Epithelial cell of prostate (primary cell): Measurements from ENCODE around the gene ACOX1.

Experiments
- DNase-seq: peaks from one replicate; pipeline ENCODE4 v3.0.0-alpha.2; 2011; ENCODE audit warnings: low read depth, low spot score
- H3K27ac ChIP-seq: fragments of 450-650 bp; 2 replicates; pipeline ENCODE4 v1.5.1; 2017; ENCODE audit warnings: mild to moderate bottlenecking

Gene ACOX1

DNA sequence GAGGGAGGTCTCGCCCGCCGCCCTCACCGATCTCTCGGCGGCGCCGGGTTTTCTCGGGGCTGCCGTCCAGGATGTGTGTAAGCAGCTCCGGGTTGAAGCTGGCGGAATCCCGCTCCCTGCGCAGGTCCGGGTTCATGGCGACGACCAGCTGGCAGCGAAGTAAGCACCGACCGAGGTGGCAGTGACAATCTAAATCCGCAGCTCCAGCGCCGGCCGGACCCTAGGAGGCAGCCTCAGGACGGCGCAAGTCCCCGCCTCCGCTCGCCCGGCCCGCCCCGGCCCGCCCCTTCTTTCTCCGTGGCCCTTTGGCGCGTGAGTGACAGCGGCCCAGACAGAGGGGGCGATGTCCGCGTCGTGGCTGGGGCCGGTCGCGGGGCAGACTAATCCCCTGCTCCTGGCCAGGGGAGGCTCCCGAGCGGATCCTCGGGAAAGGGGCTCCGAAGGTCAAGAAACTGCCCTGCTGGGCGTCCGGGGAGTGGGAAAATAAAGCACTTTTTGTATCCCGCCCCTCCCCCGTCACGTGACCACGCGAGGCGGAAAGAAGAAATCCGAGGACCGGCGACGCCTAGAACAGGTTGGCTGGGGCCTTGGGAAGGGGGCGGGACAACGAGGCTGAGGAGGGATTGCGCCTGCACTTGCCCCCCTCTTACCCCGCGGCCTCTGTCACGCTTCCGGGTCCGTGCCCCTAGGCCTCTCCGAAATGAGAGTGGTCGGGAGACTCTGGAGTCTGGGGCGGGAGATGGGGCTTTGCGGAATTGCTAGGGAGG lies at the start of gene ACOX1, which contains the start of gene TEN1:
Gene ACOX1, minus strand, starts transcription at position 229 of the 767 bp plus-strand sequence. Its CDS starts 93 bp downstream, at position 136.
Gene TEN1, plus strand, starts transcription at position 303 of the 767 bp plus-strand sequence. CDS start 6,953 bp downstream, outside the sequence.
- DNase-seq: peak; percentile 68
- H3K27ac ChIP-seq: peak within 1 kb of the TSS; percentile 94

DNA sequence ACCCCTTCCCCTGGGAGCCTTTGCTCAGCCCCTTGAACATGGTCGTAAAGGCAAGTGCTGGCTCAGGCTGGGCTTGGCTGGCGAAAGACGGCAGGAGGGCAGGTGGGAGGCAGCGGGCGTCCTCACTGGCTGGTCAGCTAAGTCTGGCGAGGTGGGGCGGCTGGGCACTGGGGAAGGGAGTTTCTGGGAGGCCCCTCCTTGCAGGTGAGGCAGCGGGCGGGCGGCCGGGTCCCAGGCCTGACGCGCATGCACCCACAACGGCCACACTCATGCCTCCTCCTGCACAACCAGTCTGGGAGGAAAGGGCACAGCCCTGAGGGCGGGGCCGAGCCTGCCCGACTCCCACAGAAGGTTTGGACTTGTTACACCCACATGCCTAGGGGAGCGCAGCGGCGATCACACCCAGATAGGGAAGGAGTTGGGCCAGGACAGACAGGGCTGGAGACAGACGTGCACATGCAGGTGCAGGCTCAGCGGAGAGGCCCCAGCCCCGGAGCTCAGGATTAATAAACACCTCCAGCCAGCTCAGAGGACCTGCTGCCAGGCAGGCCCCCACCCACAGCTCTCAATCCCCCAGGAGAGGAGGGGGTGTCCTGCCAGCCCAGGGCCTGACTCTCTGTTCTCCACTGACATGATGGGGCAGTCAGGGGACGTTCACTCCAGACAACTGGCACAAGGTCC lies 48.3 kb upstream of the ACOX1 start, which contains the start of gene EVPL:
Gene EVPL, minus strand, starts transcription at position 148 of the 681 bp plus-strand sequence. Its CDS starts 108 bp downstream, at position 40.
- DNase-seq: peak; percentile 82
- peak within 1 kb of the TSS; percentile 55 for H3K27ac ChIP-seq

DNA sequence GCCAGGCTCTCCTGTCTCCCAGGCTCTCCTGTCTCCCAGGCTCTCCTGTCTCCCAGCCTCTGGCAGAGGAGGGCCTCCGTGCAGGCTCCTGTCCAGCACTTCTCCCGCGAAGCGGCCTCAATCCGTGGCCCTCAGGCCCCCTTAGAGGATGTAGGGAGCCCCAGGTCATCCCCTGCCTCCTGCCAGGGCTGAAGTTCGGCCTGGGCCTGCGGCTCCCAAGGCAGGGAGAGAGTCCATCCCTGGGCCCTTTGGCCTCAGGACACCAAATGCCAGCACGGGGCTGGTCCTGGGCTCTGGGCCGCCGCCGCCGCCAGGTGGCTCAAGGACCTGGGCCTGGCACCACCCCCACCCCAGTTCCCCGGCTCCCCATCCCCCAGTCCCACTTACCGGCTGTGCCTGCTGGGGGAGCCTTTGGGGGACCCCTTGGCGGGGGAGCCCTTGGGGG lies 47.8 kb upstream of the ACOX1 start:
- peak overlapping the region; percentile 55 for H3K27ac ChIP-seq
- DNase-seq: no peak

DNA sequence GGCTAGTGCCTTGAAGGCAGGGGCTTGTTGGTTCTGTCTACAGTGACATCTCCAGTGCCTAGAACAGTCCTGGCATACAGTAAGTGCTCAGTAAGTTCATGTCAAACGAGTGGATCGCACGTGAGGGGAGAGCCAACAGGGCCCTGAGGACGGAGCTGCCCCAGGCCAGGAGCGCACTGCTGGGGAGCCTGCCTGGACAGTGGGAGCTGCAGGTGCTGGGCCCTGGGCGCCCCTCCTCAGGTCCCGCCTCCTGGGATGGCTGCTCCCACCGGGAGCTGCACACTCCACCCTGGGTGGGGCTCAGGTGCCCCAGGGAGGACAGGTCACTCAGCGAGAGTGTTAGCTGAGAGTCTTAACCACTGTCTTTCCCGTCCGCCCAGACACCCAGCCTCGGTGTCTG lies 46.3 kb upstream of the ACOX1 start:
- H3K27ac ChIP-seq: no peak overlapping the region

DNA sequence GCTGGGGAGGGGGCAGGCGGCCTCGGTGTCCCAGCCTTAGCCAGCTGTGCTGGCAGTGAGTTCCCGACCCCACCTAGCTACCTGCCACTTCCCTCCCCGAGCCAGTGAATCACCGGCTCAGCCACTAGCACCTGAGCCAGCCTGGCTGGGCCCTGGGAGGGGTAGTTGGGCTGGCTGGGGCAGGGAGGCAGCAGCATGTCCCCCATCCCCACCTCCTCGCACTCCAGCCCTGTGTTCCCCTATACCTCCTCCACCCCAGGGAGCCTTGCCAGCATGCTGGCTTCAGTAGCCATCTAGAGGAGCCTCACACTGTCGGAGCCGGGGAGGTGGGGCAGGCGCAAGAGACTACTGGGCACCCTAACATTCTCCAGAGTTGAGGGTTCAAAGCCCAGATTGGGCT lies 45.4 kb upstream of the ACOX1 start:
- H3K27ac ChIP-seq: no peak overlapping the region
- no peak for DNase-seq

More for the DNA sequence above, 46.3 kb upstream of the ACOX1 start:
- no peak for DNase-seq

DNA sequence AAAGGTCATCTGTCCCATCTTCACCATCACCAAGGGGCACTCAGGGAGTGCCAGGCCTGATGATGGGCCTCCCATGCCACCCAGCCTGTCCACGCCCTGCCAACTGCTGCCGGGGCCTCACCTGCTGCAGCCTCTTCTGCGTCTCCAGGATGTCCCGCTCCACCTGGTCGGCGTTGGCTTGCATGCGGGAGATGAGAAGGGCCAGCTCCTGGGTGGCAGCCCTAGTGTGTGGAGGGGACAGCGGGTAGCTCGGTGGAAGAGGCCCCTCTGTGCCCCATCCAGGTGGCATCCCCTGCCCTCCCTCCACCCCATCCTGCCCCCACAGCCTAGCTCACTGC lies 44.9 kb upstream of the ACOX1 start:
- no peak overlapping the region for H3K27ac ChIP-seq
- no peak for DNase-seq

DNA sequence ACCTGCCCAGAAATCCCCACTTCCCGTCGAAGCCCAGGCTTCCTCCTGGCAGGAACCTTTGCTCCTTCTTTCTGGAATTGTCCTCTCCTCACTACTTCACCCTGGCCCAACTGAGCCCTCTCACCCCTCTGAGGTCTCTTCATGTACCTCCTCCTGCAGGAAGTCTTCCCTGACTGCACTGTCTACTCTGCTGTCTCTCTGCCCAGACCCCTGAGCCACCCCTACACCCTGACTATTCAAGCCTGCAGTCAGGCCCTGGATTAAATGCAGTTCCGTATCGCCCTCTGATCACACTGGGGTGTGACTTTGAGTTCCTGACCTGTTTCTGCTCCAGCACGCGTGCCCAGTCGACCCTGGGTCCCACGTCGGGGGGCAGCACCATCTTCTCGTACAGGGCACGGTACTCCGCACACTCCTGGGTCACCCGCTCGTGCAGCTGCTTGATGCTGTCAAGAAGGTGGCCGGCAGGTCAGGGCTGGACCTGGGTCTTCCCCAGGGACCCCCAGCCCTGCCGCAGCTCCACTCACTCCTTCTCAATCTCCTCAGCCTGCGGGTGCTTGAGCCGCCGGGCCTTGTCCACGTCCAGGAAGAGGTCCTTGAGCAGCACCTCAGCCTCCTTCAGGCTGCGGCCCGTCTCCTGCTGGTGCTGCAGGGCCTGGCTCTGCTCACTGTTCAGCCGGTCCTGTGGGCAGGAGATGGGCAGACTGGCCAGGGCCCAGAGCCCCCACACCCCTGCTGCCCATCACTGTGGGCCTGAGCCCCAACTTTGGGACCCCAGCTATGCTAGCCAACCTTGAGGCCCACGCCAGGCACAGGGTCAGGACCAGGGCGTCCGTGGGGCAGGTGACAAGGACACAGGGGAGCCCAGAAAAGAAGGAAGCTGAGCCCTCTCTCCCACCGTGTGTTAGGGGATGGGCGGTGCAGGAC lies 44.3 kb upstream of the ACOX1 start:
- DNase-seq: no peak
- H3K27ac ChIP-seq: no peak overlapping the region

DNA sequence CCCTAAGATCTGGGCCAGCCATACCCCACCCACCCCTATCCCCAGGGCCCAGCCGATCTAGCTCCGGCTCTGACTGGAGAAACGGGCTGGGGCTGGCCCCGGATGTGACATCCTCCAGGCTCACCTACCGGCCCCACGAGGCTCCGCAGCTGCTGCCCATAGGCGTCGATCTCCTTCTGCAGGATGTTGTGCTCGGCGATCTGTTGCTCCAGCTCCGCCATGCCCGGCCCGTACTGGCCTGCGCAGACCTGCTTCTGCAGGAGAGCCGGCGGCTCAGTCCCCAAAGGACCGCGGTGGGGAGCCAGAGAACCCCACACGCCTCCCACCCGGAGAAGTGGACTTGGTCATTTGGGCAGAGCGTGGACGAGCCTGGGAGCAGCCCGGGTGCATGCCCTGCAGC lies 43.3 kb upstream of the ACOX1 start:
- no peak overlapping the region for H3K27ac ChIP-seq
- no peak for DNase-seq

DNA sequence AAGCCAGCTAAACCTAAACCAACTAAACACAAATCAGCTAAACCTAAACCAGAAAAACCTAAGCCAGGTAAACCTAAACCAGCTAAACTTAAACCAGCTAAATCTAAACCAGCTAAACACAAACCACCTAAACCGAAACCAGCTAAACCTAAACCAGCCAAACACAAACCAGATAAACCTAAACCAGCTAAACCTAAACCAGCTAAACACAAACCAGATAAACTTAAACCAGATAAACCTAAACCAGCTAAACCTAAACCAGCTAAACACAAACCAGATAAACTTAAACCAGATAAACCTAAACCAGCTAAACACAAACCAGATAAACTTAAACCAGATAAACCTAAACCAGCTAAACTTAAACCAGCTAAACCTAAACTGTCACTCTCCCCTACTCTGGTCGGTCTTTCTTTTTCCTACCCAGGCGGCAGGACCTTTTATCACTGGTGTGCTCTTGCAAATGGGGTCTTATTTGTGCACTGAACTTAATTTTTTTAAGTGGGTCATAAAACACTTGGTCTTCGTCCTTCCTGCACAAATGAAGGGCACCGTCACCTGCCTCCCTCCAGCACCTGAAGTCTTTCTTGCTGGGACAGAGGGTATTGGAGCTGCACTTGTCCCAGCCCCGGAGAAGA lies 41.0 kb upstream of the ACOX1 start:
- no peak overlapping the region for H3K27ac ChIP-seq
- DNase-seq: no peak

DNA sequence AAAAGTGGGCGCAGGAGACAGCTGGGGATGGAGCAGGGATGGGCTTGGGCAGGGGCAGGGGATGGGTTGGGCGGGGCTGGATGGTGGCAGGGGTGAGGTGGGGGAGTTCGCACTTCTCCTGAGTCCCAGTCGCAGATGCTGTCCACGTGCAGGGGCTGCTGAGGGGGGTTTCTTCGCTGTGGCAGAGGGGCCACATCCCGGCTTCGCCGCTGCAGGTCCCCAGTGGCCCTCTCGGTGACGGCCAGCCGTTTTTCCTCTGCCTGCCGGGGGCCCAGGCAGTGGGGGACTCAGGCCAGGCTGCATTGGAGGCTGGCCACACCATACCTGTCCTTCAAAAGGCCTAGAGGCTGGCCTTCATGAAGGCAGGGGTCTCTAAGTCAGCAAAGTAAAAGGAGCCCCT lies 39.8 kb upstream of the ACOX1 start:
- no peak for DNase-seq
- no peak overlapping the region for H3K27ac ChIP-seq

DNA sequence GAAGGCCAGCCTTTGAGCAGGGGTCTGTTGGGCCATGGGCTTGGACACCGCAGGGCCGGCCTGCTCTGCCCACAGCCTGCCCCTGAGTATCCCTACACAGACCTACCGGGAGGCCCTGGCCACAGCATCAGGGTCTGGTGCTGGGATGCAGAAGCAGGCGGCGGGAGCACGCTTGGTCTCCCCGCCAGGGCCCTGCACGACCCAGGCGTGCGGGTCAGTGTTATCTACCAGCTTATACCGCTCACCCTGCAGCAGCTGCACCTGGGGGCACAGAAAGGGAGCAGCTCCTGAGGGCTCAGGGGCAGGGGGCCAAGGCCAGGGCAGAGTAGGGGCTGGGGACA lies 39.3 kb upstream of the ACOX1 start:
- no peak overlapping the region for H3K27ac ChIP-seq
- no peak for DNase-seq

DNA sequence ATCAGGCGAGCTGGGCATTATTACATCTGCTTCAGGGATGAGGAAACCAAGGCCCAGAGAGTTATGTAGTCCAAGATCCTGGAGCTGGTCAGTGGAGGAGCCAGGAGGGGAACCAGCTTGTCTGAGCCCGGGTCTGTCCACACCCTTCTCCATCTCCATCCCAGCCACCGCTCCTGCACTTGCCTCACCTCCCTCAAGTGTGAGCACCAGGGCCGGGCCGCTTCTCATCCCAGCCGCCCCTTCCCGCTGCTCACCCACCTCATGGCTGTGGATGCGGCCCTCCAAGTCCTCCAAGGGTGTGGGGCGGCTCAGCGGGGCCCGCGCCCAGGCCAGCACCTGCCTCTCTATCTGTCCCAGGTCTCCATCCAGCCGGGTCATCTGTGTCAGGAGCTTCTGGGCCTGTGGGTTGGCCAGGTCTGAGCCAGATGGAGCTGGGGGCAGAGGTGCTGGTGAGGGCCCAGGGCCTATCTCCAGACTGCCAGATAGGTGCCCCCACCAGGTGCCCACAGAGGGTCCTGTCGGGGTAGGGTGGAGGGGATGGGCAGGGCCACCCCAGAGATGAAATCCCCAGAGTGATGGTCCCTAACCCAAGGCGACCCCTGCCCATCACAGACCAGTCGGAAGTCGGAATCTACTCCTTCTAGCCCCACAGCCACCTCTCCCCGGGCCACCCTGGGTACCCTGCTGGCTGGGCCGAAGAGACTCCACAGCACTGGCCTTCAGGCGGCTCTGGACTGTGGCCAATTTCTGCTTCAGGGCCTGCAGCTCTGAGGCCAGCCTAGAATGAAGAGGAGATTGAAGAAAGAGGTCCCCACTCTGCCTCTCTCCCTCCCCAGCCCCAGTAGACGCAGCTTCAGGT lies 38.7 kb upstream of the ACOX1 start:
- H3K27ac ChIP-seq: no peak overlapping the region

DNA sequence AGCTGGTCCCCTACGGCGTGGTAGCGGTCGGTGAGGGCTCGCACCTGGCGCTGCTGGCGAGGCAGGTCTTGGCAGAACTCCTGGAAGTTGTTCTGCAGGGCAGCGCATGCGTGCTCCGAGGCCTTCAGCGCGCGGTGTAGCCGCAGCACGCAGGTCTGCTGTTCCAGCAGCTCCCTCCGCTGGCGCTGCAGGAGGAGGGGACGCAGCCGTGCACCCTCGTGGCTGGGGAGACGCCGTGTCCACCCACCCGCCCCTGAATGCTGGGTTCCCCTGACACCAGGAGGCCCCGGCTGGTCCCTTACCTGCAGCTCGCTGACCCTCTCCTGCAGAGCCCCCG lies 35.9 kb upstream of the ACOX1 start:
- H3K27ac ChIP-seq: no peak overlapping the region
- DNase-seq: no peak

More for the DNA sequence above, 38.7 kb upstream of the ACOX1 start:
- DNase-seq: no peak

DNA sequence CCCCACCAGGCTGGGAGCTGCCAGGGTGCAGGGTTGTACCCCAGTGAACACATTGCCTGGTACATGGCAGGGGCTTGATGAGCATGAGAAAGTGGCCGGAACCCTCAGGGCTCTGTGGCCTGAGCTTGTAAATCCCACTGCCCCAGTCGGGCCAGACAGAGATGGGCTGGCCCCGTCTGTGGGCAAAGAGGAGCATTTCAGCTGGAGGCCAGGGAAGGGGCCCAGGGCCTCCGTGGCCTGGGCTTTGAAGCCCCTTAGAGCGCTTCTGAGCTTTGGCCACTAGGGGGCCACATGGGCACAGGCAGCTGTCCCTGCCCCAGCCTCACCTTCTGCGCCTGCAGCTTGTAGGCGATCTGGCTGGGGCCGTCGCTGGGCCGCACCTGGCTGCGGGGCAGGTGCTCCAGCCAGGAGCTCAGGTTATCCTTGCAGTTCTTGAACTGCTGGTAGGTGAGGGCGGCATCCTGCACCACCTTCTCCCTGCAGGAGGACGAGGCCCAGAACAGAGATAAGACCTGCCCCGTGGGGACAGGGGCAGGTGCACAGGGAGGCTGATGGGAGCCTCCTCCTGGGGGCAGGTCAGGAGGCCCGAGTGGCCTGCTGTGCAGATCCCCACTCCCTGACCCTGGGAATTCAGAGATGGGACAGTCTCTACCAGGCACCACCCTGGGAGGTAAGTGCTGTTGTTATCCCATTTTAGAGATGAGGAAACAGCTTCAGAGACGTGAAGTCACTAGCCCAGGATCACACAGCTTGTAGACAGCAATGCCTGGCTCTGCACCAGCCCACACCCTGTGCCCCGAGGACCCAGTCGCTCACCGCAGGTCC lies 35.3 kb upstream of the ACOX1 start:
- H3K27ac ChIP-seq: no peak overlapping the region
- no peak for DNase-seq

DNA sequence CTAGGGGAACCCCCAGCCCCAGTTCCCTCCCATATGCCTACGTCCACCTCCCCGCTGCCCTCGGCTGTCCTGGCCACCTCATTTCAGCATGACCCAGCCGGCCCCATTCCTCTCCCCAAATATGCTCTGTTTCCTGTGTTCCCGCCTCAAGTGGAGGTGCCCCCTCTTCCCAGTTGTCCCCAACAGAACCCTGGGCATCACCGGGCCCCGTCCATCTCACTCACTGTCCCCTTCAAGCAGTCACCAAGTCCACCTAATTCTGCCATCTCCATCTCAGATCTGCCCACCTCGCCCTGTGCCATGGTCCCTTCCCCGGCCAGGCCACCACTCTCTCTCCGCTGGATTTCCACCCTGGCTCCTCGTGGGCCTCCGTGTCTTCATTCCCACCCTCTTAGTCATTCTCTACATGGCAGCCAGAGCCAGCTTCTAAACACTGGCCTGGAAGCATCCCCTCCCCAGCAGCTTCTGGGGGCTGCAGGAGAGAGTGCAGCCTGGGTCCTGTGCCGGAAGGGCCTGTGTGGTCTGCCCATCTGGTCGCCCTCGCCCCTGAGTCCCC lies 34.5 kb upstream of the ACOX1 start:
- no peak for DNase-seq
- no peak overlapping the region for H3K27ac ChIP-seq

DNA sequence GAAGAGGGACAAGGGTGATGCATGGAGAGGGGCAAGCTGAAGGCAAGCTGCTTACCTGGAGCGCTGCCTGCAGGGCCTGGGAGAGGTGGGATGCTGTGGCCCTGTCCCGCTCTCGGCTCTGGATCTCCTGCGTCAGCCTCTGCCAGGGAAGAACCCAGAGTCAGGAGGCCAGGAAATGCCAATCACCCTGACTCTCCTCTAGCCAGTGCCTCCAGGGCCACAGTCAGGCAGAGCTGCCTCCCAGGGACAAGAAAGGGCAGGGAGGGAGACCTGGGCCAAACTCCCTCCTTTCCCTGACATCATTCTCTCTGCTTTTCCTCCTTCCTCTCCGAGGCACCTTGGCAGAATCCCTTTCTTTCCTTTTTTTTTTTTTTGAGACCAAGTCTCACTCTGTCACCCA lies 33.0 kb upstream of the ACOX1 start:
- no peak overlapping the region for H3K27ac ChIP-seq

DNA sequence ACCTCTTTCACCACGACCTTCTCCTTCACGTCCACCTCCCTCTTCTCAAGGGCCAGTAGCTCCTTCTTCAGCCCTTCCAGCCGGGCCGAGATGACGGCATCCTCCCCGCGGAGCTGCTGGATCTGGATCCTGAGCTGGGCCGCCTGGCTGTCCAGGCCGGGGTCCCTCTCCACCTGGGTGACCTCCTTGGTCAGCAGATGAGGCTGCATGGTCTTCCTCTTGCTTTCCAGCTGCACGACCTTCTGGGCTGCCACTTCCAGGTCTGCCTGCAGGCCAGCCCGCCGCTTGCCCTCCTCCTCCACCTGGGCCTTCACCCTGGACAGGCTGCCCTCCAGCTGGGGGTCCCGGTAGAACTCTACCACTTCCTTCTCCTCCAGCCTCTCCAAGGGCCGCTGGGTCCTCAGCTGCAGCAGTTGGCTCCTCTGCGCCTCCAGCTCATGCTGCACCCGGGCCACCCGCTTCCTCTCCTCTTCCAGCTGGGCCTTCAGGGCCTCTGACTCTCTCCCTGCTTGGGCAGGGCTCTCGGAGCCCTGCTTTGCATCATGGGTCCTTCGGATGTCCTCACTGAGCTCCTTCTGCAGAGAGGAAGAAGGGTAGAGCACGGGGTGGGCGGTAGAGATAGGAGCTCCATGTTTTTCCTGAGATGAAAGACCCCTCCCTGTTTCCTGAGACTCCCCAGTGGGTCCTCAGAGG lies 31.1 kb upstream of the ACOX1 start:
- no peak overlapping the region for H3K27ac ChIP-seq
- no peak for DNase-seq

More for the DNA sequence above, 33.0 kb upstream of the ACOX1 start:
- DNase-seq: no peak

DNA sequence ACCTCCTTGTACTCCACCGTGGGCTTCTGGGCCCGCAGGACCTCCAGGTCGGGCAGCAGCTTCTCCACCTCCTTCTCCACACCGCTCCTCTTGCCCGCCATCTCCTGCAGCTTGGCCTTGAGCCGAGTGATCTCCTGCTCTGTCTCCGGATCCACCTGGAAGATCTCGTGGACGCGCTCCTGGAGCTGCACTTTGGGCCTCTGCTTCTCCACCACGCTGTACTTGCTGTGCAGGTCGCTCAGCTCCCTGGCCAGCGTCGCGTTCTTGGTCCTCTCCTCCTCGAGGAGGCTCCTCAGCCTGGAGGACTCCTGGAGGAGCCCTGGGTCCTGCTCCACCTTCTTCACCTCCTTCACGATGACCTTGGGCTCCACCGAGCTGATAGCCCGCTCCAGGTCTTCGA lies 30.5 kb upstream of the ACOX1 start:
- H3K27ac ChIP-seq: no peak overlapping the region
- no peak for DNase-seq
